Measurements from ENCODE around the gene DNAJC1. TPM values are rescaled to one million over a fixed set of nuclear protein-coding genes. Genes with fewer than 3 reads are reported as not detected.

Gene DNAJC1
- total RNA-seq, 1 donor from 2014 or later: 66.8 TPM

DNA sequence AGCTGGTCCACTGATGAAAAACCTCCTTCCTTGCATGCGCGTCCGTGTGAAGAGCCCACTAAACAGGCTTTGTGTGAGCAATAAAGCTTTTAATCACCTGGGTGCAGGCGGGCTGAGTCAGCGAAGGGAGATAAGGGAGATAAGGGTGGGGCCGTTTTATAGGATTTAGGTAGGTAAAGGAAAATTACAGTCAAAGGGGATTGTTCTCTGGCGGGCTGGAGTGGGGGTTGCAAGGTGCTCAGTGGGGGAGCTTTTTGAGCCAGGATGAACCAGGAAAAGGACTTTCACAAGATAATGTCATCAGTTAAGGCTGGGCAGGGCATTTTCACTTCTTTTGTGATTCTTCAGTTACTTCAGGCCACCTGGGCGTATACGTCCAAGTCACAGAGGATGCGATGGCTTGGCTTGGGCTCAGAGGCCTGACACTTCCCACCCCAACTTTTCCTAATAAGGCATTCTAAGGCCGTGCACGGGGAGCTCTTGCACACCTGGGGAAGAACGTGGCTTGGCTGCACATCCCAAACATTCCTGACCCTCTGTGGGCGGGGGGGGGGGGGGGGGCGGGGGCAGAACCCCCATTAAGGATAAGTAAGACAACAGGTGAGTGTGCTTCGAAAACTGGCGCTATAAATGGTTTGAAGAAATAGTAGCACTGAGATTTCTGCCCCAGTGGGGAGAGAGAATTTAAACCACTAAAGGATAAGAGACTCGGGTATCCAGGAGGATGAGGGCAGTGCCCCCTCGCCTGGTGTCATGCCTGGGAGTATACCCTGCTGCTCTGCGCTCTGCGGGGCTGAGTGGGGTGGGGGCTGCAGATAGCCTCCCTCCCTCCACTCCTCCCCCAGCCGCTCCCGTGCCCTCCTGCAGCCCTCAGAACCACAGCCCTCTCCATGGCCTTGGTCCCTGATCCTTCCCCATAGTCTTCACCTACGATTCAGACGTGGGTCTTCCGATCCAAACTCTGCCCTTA, 251.9 kb downstream of the DNAJC1 start:
- TF ChIP-seq, protein P1, sequence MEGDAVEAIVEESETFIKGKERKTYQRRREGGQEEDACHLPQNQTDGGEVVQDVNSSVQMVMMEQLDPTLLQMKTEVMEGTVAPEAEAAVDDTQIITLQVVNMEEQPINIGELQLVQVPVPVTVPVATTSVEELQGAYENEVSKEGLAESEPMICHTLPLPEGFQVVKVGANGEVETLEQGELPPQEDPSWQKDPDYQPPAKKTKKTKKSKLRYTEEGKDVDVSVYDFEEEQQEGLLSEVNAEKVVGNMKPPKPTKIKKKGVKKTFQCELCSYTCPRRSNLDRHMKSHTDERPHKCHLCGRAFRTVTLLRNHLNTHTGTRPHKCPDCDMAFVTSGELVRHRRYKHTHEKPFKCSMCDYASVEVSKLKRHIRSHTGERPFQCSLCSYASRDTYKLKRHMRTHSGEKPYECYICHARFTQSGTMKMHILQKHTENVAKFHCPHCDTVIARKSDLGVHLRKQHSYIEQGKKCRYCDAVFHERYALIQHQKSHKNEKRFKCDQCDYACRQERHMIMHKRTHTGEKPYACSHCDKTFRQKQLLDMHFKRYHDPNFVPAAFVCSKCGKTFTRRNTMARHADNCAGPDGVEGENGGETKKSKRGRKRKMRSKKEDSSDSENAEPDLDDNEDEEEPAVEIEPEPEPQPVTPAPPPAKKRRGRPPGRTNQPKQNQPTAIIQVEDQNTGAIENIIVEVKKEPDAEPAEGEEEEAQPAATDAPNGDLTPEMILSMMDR (IDR thresholded peaks at IDR 0.05; ENCODE audit: insufficient read depth, low read depth, low read length): no peak
- no peak for TF ChIP-seq EZH2 (IDR thresholded peaks at IDR 0.05; ENCODE audit: insufficient read depth, low read length)
- no peak overlapping the region for H3K4me3 Mint-ChIP-seq (ENCODE audit: unreplicated experiment)
- no peak overlapping the region for H3K27ac Mint-ChIP-seq (ENCODE audit: unreplicated experiment)
- Histone ChIP-seq H3K4me2 (ENCODE audit: low read length) (no peak overlapping the region), H3K4me1 (ENCODE audit: insufficient read depth, low read length) (no peaks in the 10 kb centered on the region), H2AFZ (ENCODE audit: low read depth, low read length) (no peak overlapping the region), H3K27ac (ENCODE audit: low read depth, low read length) (no peak overlapping the region), H3K27me3 (ENCODE audit: insufficient read depth, low read length) (no peaks in the 10 kb centered on the region), H3K4me3 (ENCODE audit: insufficient read depth, low read depth, low read length) (no peak overlapping the region), H3K9me3 (ENCODE audit: insufficient read depth, low read depth, low read length) (no peaks in the 10 kb centered on the region), H4K20me1 (ENCODE audit: insufficient read depth, low read length) (peaks cover 10% of the 10 kb centered on the region), H3K9ac (ENCODE audit: low read length) (no peak overlapping the region), H3K79me2 (ENCODE audit: insufficient read depth, low read length) (no peaks in the 10 kb centered on the region), H3K36me3 (ENCODE audit: insufficient read depth, low read length) (no peaks in the 10 kb centered on the region)
- peaks cover 28% of the 10 kb centered on the region for H3K36me3 Mint-ChIP-seq (ENCODE audit: low read depth, unreplicated experiment)
- DNase-seq (ENCODE audit: low read depth) (no peak), FAIRE-seq (no peak)
- H3K9me3 Mint-ChIP-seq (ENCODE audit: unreplicated experiment): no peaks in the 10 kb centered on the region
- peaks cover 9% of the 10 kb centered on the region for H3K4me1 Mint-ChIP-seq (ENCODE audit: low read depth, unreplicated experiment)
- no peaks in the 10 kb centered on the region for H3K27me3 Mint-ChIP-seq (ENCODE audit: low read depth, unreplicated experiment)

GRCh38 chr10:21750424-21750823, 253.1 kb downstream of the DNAJC1 start:
- Mint-ChIP-seq H3K27ac (ENCODE audit: unreplicated experiment) (no peak overlapping the region), H3K9me3 (ENCODE audit: unreplicated experiment) (peaks cover 3% of the 10 kb centered on the region), H3K4me1 (ENCODE audit: low read depth, unreplicated experiment) (peaks cover 13% of the 10 kb centered on the region), H3K27me3 (ENCODE audit: low read depth, unreplicated experiment) (no peaks in the 10 kb centered on the region), H3K4me3 (ENCODE audit: unreplicated experiment) (no peak overlapping the region), H3K36me3 (ENCODE audit: low read depth, unreplicated experiment) (peaks cover 32% of the 10 kb centered on the region)
- Histone ChIP-seq H3K27ac (ENCODE audit: low read depth, low read length) (no peak overlapping the region), H3K79me2 (ENCODE audit: insufficient read depth, low read length) (no peaks in the 10 kb centered on the region), H3K9ac (ENCODE audit: low read length) (no peak overlapping the region), H3K27me3 (ENCODE audit: insufficient read depth, low read length) (no peaks in the 10 kb centered on the region), H3K4me2 (ENCODE audit: low read length) (no peak overlapping the region), H4K20me1 (ENCODE audit: insufficient read depth, low read length) (peaks cover 11% of the 10 kb centered on the region), H3K9me3 (ENCODE audit: insufficient read depth, low read depth, low read length) (no peaks in the 10 kb centered on the region), H3K4me3 (ENCODE audit: insufficient read depth, low read depth, low read length) (no peak overlapping the region), H3K36me3 (ENCODE audit: insufficient read depth, low read length) (no peaks in the 10 kb centered on the region), H2AFZ (ENCODE audit: low read depth, low read length) (no peak overlapping the region), H3K4me1 (ENCODE audit: insufficient read depth, low read length) (no peaks in the 10 kb centered on the region)
- DNase-seq (ENCODE audit: low read depth) (peak; percentile 10), FAIRE-seq (no peak)
- TF ChIP-seq, protein P1 (IDR thresholded peaks at IDR 0.05; ENCODE audit: insufficient read depth, low read depth, low read length): no peak
- TF ChIP-seq EZH2 (IDR thresholded peaks at IDR 0.05; ENCODE audit: insufficient read depth, low read length): no peak

DNA sequence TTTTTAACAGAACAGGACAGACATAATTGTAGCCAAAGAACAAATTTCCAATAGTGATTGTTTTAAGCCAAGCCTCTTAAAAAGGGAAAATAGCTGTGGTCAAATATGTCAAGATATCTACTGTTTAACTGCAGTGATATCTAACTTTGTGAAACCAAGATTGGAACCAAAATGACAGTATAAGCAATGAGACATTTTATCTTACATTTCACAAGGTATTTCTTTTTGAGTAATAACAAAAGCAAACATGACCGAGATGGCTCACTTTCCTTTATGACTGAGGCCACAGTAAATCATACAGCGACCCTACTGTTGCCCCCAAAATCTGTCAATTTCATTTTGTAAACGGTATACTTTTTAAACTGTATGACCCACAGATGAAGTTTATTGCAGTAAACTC, 253.7 kb downstream of the DNAJC1 start:
- Histone ChIP-seq H3K79me2 (ENCODE audit: insufficient read depth, low read length) (no peaks in the 10 kb centered on the region), H3K27ac (ENCODE audit: low read depth, low read length) (no peak overlapping the region), H4K20me1 (ENCODE audit: insufficient read depth, low read length) (peaks cover 11% of the 10 kb centered on the region), H3K4me2 (ENCODE audit: low read length) (no peak overlapping the region), H2AFZ (ENCODE audit: low read depth, low read length) (no peak overlapping the region), H3K36me3 (ENCODE audit: insufficient read depth, low read length) (no peaks in the 10 kb centered on the region), H3K27me3 (ENCODE audit: insufficient read depth, low read length) (no peaks in the 10 kb centered on the region), H3K4me1 (ENCODE audit: insufficient read depth, low read length) (no peaks in the 10 kb centered on the region), H3K9ac (ENCODE audit: low read length) (no peak overlapping the region), H3K9me3 (ENCODE audit: insufficient read depth, low read depth, low read length) (no peaks in the 10 kb centered on the region), H3K4me3 (ENCODE audit: insufficient read depth, low read depth, low read length) (no peak overlapping the region)
- H3K4me3 Mint-ChIP-seq (ENCODE audit: unreplicated experiment): no peak overlapping the region
- H3K27ac Mint-ChIP-seq (ENCODE audit: unreplicated experiment): no peak overlapping the region
- H3K27me3 Mint-ChIP-seq (ENCODE audit: low read depth, unreplicated experiment): no peaks in the 10 kb centered on the region
- DNase-seq (ENCODE audit: low read depth) (peak; percentile 71), FAIRE-seq (no peak)
- no peak for TF ChIP-seq EZH2 (IDR thresholded peaks at IDR 0.05; ENCODE audit: insufficient read depth, low read length)
- TF ChIP-seq, protein P1 (IDR thresholded peaks at IDR 0.05; ENCODE audit: insufficient read depth, low read depth, low read length): no peak
- H3K4me1 Mint-ChIP-seq (ENCODE audit: low read depth, unreplicated experiment): peaks cover 13% of the 10 kb centered on the region
- H3K36me3 Mint-ChIP-seq (ENCODE audit: low read depth, unreplicated experiment): peaks cover 32% of the 10 kb centered on the region
- peaks cover 3% of the 10 kb centered on the region for H3K9me3 Mint-ChIP-seq (ENCODE audit: unreplicated experiment)

Data from astrocyte (in vitro differentiated cells and primary cell).